ENCODE measurements around the gene KIRREL2.

DNA sequence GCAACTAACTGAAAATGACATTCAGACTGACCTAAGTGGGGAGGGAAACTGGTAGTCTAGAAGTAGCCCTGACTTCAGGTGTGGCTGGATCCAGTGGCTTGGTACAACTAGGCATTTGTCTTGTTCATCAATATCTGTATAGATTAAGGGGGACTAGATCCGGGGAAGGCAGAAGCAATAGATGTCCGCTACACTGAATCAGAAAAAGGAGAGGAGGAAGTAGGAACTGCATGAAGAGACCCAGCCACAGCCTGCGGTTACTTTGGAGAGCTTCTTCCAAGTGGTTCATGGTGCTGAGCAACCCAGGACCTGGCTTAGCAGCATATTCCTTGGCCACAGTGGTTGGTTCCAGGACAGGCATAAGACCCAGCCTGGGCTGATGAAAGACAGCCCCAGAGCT is 34.1 kb upstream of the KIRREL2 start:
- TF ChIP-seq POLR2A (IDR thresholded peaks at IDR 0.05): no peak
- TF ChIP-seq, protein P1, sequence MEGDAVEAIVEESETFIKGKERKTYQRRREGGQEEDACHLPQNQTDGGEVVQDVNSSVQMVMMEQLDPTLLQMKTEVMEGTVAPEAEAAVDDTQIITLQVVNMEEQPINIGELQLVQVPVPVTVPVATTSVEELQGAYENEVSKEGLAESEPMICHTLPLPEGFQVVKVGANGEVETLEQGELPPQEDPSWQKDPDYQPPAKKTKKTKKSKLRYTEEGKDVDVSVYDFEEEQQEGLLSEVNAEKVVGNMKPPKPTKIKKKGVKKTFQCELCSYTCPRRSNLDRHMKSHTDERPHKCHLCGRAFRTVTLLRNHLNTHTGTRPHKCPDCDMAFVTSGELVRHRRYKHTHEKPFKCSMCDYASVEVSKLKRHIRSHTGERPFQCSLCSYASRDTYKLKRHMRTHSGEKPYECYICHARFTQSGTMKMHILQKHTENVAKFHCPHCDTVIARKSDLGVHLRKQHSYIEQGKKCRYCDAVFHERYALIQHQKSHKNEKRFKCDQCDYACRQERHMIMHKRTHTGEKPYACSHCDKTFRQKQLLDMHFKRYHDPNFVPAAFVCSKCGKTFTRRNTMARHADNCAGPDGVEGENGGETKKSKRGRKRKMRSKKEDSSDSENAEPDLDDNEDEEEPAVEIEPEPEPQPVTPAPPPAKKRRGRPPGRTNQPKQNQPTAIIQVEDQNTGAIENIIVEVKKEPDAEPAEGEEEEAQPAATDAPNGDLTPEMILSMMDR (IDR thresholded peaks at IDR 0.05): no peak
